NCI-H2171 (cell line): ENCODE measurements around the gene ST7L.

Experiments
- DNase-seq: peaks from one replicate; lab custom pipeline; 2025; lab: John Stamatoyannopoulos, UW

Gene ST7L

GRCh38 chr1:112546076-112546475 lies 72.9 kb downstream of the ST7L start:
- DNase-seq = no peak

- no peak for DNase-seq
Observed at GRCh38 chr1:112544751-112545150, 74.2 kb downstream of the ST7L start.

- DNase-seq = no peak
Observed at GRCh38 chr1:112544011-112544688, 74.8 kb downstream of the ST7L start.

- no peak for DNase-seq
Observed at GRCh38 chr1:112542206-112542973, 76.6 kb downstream of the ST7L start.

- no peak for DNase-seq
Observed at GRCh38 chr1:112541299-112541698, 77.6 kb downstream of the ST7L start.

GRCh38 chr1:112540226-112540794 lies 78.6 kb downstream of the ST7L start:
- no peak for DNase-seq

GRCh38 chr1:112538883-112539282 lies 80.1 kb downstream of the ST7L start:
- DNase-seq = no peak

- DNase-seq = no peak
Observed at GRCh38 chr1:112537456-112537855, 81.5 kb downstream of the ST7L start.

- no peak for DNase-seq
Observed at GRCh38 chr1:112536561-112536960, 82.4 kb downstream of the ST7L start.

- DNase-seq = no peak
Observed at GRCh38 chr1:112533029-112533428, 85.9 kb downstream of the ST7L start.

GRCh38 chr1:112532064-112532463 lies 86.9 kb downstream of the ST7L start:
- DNase-seq = no peak

GRCh38 chr1:112530832-112531231 lies 88.1 kb downstream of the ST7L start:
- no peak for DNase-seq

GRCh38 chr1:112529301-112529700 lies 89.6 kb downstream of the ST7L start:
- no peak for DNase-seq

GRCh38 chr1:112528076-112528475 lies 90.9 kb downstream of the ST7L start:
- no peak for DNase-seq

- no peak for DNase-seq
Observed at GRCh38 chr1:112527266-112528010, 91.5 kb downstream of the ST7L start.

- DNase-seq = no peak
Observed at GRCh38 chr1:112524986-112525385, 94.0 kb downstream of the ST7L start.

- no peak for DNase-seq
Observed at GRCh38 chr1:112524251-112524650, 94.7 kb downstream of the ST7L start.

GRCh38 chr1:112522621-112523020 lies 96.3 kb downstream of the ST7L start:
- no peak for DNase-seq

- no peak for DNase-seq
Observed at GRCh38 chr1:112520166-112520565, 98.8 kb downstream of the ST7L start.

GRCh38 chr1:112518186-112518585 lies 100.8 kb downstream of the ST7L start:
- DNase-seq = no peak

- DNase-seq = no peak
Observed at GRCh38 chr1:112517646-112518045, 101.3 kb downstream of the ST7L start.

- no peak for DNase-seq
Observed at GRCh38 chr1:112517231-112517630, 101.7 kb downstream of the ST7L start.

GRCh38 chr1:112516141-112516540 lies 102.8 kb downstream of the ST7L start:
- DNase-seq = no peak
